ENCODE results near the gene TMEM123. TPM values are rescaled to one million over a fixed set of nuclear protein-coding genes. Genes with fewer than 3 reads are reported as not detected.

Gene TMEM123
- polyA plus RNA-seq, 3 donors = 68.7 to 368 (median 263) TPM

DNA sequence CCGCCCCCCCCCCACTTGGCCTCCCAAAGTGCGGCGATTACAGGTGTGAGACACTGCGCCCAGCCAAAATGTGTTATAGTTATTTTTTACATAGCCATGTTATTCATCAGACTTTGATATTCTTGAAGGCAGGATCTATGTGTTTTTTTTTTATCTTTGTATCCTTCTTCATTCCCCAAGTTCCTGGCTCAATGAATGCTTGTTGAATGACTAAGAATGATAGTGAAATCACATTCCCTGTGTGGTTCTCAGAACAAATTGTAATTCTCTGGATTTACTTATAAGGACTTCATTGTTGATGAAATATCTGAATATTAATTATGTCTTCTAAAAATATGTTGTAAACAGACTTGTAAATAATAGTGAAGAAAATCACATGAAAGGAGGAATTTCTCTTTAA lies 44.5 kb upstream of the TMEM123 start:
- H3K9me3 ChIP-seq (replicated peaks in 1 of 2; ENCODE audit: control insufficient read depth in 1 of 2, insufficient read depth in 1 of 2, low read length in 2 of 2) = no peaks in the 10 kb centered on the region
- Mint-ChIP-seq H3K27ac (no peak overlapping the region), H3K4me3 (no peak overlapping the region), H3K9me3 (peaks cover 0 to 2% (median 0%) of the 10 kb centered on the region in 7 donors), H3K27me3 (ENCODE audit: low read depth in 3 of 3) (peaks cover 0 to 3% (median 2%) of the 10 kb centered on the region in 3 donors), H3K36me3 (no peaks in the 10 kb centered on the region), H3K4me1 (no peaks in the 10 kb centered on the region)
- H3K27me3 ChIP-seq (ENCODE audit: control insufficient read depth in 2 of 2, insufficient read depth in 2 of 2, low read length in 2 of 2) = no peaks in the 10 kb centered on the region
- no CpG with 5 or more reads among the region's 4 CpGs for WGBS (ENCODE audit: insufficient coverage)
- no peaks in the 10 kb centered on the region for H3K36me3 ChIP-seq (replicated peaks in 1 of 2; ENCODE audit: control insufficient read depth in 1 of 2, insufficient read depth in 2 of 2, low read length in 2 of 2)
- no peak overlapping the region for H3K4me2 ChIP-seq (replicated peaks; ENCODE audit: extremely low read depth, low read length, poor library complexity, severe bottlenecking)
- no peak overlapping the region for H3K4me3 ChIP-seq (replicated peaks in 1 of 3; ENCODE audit: low read depth in 2 of 3, low read length in 3 of 3)
- H3K4me1 ChIP-seq (ENCODE audit: control insufficient read depth in 1 of 2, insufficient read depth in 2 of 2, low read length in 2 of 2) = no peaks in the 10 kb centered on the region
- intact Hi-C loops (cut with micrococcal nuclease) = loop anchor here (5.0 to 10.0 kb wide), 3 partner anchors 105 to 212 kb away; no protein-coding TSS in a partner anchor
- TF ChIP-seq, protein P1, sequence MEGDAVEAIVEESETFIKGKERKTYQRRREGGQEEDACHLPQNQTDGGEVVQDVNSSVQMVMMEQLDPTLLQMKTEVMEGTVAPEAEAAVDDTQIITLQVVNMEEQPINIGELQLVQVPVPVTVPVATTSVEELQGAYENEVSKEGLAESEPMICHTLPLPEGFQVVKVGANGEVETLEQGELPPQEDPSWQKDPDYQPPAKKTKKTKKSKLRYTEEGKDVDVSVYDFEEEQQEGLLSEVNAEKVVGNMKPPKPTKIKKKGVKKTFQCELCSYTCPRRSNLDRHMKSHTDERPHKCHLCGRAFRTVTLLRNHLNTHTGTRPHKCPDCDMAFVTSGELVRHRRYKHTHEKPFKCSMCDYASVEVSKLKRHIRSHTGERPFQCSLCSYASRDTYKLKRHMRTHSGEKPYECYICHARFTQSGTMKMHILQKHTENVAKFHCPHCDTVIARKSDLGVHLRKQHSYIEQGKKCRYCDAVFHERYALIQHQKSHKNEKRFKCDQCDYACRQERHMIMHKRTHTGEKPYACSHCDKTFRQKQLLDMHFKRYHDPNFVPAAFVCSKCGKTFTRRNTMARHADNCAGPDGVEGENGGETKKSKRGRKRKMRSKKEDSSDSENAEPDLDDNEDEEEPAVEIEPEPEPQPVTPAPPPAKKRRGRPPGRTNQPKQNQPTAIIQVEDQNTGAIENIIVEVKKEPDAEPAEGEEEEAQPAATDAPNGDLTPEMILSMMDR (IDR thresholded peaks at IDR 0.05) = no peak
- no peak overlapping the region for H3K27ac ChIP-seq (ENCODE audit: low read depth in 1 of 2, low read length in 2 of 2)
- no peak overlapping the region for H2AFZ ChIP-seq (ENCODE audit: insufficient read depth, low read depth, low read length, poor library complexity, severe bottlenecking)
- H4K20me1 ChIP-seq (ENCODE audit: insufficient read depth, low read length) = no peaks in the 10 kb centered on the region
- DNase-seq = no peak
- H3K9ac ChIP-seq (ENCODE audit: insufficient read depth, low read length, poor library complexity, severe bottlenecking) = no peak overlapping the region
- H3K79me2 ChIP-seq (ENCODE audit: insufficient read depth, low read length) = no peaks in the 10 kb centered on the region

DNA sequence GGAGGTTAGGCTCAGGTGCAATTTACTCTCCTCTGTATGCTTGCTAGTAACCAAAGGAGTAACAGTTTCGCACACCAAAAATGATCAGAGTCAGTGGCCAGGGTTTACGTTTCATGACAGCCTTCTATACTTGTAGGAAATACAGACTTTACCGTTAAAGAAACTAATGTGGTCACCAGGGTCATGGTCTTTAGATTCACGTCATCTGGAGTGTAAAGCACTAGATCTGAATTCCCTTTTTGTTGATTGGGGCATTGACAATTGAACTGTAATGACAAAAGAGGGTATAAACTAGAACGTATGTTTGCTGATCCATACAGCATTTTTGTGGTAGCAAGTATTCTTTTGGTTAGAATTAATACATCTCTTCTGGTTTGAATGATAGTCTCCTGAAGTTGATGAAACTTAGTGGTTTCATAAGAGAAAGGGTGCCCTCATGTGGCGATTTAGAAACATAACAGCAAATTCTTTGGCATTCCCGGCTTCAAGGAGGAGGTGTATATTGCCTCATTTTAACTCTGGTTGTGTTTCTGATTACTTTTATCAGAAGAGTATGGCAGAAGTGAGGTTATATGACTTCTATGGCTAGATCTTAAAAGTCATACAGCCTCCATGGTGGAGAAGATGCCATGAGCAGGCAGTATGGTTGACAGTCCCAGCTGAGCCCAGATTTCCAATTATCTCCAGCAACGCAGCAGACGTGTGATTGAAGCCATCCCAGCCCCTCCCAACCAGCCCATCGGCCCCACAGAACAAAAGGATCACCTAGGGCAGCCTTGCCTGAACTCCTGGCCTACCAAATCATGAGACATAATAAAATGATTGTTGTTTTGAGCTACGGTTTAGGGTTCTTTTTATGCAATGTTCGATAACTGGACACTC lies 42.8 kb upstream of the TMEM123 start:
- Mint-ChIP-seq H3K4me3 (no peak overlapping the region), H3K4me1 (no peaks in the 10 kb centered on the region), H3K27ac (no peak overlapping the region), H3K36me3 (no peaks in the 10 kb centered on the region), H3K27me3 (ENCODE audit: low read depth in 3 of 3) (peaks cover 0 to 3% (median 2%) of the 10 kb centered on the region in 3 donors), H3K9me3 (no peaks in the 10 kb centered on the region)
- 62% methylated on average over 5 of the region's 12 CpGs for WGBS (ENCODE audit: insufficient coverage)
- H3K4me1 ChIP-seq (ENCODE audit: control insufficient read depth in 1 of 2, insufficient read depth in 2 of 2, low read length in 2 of 2) = no peaks in the 10 kb centered on the region
- peak; percentile 57 to 83 (median 78) for DNase-seq
- no peaks in the 10 kb centered on the region for H4K20me1 ChIP-seq (ENCODE audit: insufficient read depth, low read length)
- H3K4me3 ChIP-seq (replicated peaks in 1 of 3; ENCODE audit: low read depth in 2 of 3, low read length in 3 of 3) = no peak overlapping the region
- H3K9me3 ChIP-seq (replicated peaks in 1 of 2; ENCODE audit: control insufficient read depth in 1 of 2, insufficient read depth in 1 of 2, low read length in 2 of 2) = no peaks in the 10 kb centered on the region
- no peak overlapping the region for H2AFZ ChIP-seq (ENCODE audit: insufficient read depth, low read depth, low read length, poor library complexity, severe bottlenecking)
- H3K27ac ChIP-seq (ENCODE audit: low read depth in 1 of 2, low read length in 2 of 2) = no peak overlapping the region
- H3K36me3 ChIP-seq (replicated peaks in 1 of 2; ENCODE audit: control insufficient read depth in 1 of 2, insufficient read depth in 2 of 2, low read length in 2 of 2) = no peaks in the 10 kb centered on the region
- TF ChIP-seq, protein P1 (IDR thresholded peaks at IDR 0.05) = peak; percentile 77
- no peaks in the 10 kb centered on the region for H3K79me2 ChIP-seq (ENCODE audit: insufficient read depth, low read length)
- H3K9ac ChIP-seq (ENCODE audit: insufficient read depth, low read length, poor library complexity, severe bottlenecking) = no peak overlapping the region
- no peaks in the 10 kb centered on the region for H3K27me3 ChIP-seq (ENCODE audit: control insufficient read depth in 2 of 2, insufficient read depth in 2 of 2, low read length in 2 of 2)
- intact Hi-C loops (cut with micrococcal nuclease) = loop anchor here (5.0 to 10.0 kb wide), 3 partner anchors 103 to 211 kb away; no protein-coding TSS in a partner anchor
- H3K4me2 ChIP-seq (replicated peaks; ENCODE audit: extremely low read depth, low read length, poor library complexity, severe bottlenecking) = no peak overlapping the region

Data from CD14-positive monocyte (primary cell).